GM20000 (cell line): ENCODE data around the gene ENKD1.
A peak's percentile ranks its signal among the peaks of the same experiment; 100 is the strongest.

Source experiments
- DNase-seq: peaks from one replicate; pipeline ENCODE4 v3.0.0; 2012; ENCODE audit warnings: low spot score
- TF ChIP-seq, protein P1 (sequence below): IDR thresholded peaks from 2 replicates; pipeline ENCODE4 v1.5.1; 2012; ENCODE audit warnings: mild to moderate bottlenecking, control low read depth; ENCODE audit errors: extremely low read depth, missing control alignments

Gene ENKD1

DNA sequence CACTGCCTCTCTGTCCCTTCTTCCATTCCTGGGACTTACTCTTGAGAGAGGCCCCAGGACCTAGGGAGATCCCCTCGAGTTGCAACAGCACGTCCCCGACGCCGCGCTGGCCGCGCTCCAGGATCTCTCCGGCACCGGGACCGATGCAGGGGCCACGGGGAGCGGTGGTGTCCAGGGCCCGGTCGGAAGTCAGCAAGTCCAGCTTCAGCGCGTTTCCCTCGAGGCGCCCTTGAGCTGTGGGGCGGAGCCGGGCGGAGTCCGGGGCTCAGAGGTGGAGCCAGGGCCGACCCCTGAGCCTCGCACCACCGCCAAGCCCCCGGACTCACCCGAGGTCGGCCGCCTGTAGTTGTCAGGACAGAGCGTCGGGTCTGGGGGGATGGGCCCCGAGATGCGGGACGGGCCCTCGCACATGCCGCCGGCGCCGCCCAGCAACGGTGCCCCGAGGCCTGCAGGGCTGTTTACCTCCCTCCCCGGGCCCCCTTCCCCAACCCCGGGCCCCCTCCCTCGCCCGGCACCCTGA, 458 bp downstream of the ENKD1 start:
- TF ChIP-seq, protein P1, sequence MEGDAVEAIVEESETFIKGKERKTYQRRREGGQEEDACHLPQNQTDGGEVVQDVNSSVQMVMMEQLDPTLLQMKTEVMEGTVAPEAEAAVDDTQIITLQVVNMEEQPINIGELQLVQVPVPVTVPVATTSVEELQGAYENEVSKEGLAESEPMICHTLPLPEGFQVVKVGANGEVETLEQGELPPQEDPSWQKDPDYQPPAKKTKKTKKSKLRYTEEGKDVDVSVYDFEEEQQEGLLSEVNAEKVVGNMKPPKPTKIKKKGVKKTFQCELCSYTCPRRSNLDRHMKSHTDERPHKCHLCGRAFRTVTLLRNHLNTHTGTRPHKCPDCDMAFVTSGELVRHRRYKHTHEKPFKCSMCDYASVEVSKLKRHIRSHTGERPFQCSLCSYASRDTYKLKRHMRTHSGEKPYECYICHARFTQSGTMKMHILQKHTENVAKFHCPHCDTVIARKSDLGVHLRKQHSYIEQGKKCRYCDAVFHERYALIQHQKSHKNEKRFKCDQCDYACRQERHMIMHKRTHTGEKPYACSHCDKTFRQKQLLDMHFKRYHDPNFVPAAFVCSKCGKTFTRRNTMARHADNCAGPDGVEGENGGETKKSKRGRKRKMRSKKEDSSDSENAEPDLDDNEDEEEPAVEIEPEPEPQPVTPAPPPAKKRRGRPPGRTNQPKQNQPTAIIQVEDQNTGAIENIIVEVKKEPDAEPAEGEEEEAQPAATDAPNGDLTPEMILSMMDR, result no peak
- peak; percentile 51 for DNase-seq

DNA sequence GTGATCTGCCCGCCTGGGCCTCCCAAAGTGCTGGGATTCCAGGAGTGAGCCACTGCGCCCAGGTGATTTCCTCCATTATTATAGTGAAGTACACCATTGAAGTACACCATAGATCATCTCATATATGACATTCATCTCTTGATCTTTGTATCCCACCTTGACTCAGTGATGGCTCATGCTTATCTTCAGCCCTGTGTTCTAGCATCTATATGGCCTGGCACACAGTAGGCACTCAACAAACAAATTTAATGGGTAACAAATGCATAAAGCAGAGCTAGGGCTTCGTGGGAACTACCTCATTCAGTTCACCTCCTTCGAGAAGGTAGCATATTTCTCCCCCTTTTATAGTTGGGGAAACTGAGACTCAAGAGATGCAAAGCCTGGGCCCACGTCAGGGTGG, 952 bp downstream of the ENKD1 start:
- TF ChIP-seq, protein P1, result no peak
- no peak for DNase-seq

DNA sequence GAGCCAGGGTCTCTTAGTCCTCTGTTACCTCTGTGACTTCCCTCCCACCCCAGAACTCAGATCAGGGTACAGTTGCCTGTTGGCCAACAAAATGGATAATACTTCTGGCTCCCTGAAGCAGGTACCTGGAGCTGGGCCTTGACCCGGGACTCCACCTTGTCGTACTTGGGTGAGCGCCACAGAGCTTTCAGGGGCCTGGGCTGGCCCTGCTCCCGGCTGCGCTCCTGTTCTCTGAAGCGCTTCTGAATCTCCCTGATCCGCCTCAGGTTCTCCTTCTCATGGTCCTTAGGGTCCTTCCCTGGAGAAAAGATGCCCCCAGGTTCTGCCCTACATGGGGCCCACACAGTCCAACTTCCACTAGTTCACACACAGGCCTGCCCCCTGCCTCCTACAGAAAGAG, 1.7 kb downstream of the ENKD1 start:
- TF ChIP-seq, protein P1, result no peak
- DNase-seq, result no peak

DNA sequence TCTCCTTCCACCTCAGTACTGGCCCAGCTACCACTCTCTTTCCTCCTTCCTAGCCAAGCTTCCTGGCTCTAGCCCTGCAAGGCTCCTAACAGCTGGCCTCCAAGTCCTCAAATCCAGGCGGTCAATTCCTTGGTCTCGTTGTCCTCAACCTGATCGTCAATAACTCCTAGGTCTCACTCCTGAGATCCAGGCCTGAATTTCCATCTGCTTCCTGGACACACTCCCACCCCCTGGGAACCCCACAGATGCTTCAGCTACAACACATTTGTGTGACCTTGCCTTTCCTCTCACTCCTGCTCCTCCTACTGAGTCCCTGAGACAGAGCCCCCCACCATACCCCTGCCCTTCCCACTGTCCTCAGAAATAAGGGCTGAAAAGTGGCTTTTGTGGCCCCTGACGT, 2.3 kb downstream of the ENKD1 start:
- DNase-seq, result no peak
- TF ChIP-seq, protein P1, result no peak

DNA sequence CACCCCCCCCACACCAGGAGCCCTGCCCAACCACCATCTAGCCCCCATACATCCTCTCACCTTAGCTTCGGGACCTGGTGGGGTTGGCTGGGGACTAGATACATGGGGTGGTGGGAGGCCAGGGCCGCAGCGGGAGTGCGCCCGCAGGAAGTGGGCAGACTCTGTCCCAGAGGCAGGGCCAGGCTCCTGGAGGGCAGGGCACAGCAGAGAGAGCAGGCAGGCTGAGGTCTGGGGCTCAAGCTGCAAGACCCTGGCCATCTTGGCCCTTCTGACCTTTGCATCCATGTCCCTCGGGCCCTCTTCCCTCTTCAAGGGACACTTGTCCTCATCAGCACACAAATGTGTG, 2.7 kb downstream of the ENKD1 start:
- TF ChIP-seq, protein P1, result no peak
- DNase-seq, result no peak

DNA sequence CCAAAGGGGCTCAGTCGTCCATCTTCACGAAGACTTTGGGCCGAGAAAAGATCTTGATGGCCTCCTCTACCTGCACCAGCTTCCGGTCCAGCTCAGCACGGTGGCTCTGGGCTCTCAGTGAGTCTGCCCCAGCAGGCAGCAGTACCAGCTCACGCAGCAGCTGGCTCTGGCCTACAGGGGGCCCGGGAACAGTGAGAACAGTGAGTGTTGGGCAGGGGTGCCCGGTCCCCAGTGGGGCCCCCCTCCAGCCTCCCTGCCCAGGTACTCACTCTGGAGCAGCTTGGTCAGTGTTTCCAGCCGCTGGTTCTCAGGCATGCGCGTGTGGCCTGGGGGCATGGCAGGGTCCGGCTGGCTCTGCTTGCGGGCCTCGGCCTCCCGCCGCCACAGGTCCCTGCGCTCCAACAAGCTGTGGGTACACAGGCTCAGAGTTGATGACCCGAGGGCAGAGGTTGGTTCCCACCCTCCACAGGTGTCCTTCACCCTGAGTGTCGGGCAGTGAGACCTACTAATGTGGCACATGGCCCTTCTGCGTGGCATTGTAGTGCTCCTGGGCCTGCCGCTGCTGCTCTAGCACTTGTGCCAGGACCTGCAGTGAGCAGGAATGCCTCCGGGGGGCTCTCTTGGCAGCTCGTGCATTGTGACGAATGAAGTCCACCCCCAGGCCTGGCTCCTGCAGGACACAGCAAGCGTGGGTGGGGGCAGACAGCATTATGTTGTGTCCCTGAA, 3.2 kb downstream of the ENKD1 start:
- TF ChIP-seq, protein P1, result no peak
- DNase-seq, result no peak

DNA sequence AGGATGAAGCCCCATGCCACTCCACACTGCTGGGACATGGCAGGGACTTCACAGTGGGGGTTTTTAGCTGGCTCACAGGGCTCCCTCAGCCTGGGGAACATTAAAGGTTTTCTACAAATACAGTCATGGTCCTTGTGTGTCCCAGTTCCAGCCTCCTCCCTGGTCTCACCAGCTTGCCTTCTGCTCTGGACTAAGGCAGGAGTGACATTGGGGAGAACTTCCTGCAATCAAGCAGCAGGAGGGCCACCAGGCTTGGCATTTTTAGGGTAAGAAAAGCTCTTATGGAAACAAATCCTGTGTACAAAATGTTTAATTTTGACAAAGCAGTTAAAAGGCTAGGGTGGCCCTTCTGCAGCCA, 3.9 kb downstream of the ENKD1 start:
- no peak for DNase-seq
- TF ChIP-seq, protein P1, result no peak
